SK-N-SH treated with all-trans-retinoic acid at 6 μM for 48 hours (cell line): ENCODE results near the gene NPPA.

Experiments
- ARNTL ChIP-seq: fragments of 450-650 bp; formaldehyde crosslinking; IDR thresholded peaks from 2 replicates; pipeline ENCODE4 v1.5.0; 2020; ENCODE audit warnings: low read depth, mild to moderate bottlenecking, moderate library complexity, borderline replicate concordance
- PATZ1 ChIP-seq: fragments of 250-450 bp; sonication (Bioruptor Pico); IDR thresholded peaks from 2 replicates; pipeline ENCODE4 v1.8.0; 2020; ENCODE audit warnings: mild to moderate bottlenecking, moderate library complexity, borderline replicate concordance
- POU6F1 ChIP-seq: fragments of 250-450 bp; sonication (Bioruptor Pico); IDR thresholded peaks from 2 replicates; pipeline ENCODE4 v1.8.0; 2021; ENCODE audit warnings: low read depth, mild to moderate bottlenecking, moderate library complexity, borderline replicate concordance
- ZFP3 ChIP-seq: fragments of 250-450 bp; sonication (Bioruptor Pico); IDR thresholded peaks from 2 replicates; pipeline ENCODE4 v1.5.0; 2020; ENCODE audit warnings: mild to moderate bottlenecking, moderate library complexity

DNA sequence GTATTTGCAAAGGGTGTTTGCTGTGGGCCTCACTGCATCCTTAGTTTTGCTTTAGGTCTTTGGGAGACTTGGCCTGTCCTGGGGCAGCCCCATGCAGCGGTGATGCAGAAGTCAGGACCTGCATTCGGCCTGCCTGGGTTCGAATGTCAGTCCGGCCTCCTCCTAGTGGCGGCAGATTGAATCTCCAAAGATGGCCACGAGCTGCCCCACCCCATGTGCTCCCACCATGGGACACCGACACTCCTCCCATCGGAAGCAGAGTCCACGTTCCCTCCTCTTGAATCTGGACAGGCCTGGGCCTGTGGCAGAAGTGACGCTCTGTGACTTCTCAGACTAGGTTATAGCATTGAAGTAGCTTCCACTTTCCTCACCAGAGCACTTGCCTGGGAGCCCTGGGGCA is 27.5 kb upstream of the NPPA start:
- TF ChIP-seq ZFP3 (CRISPR knock-in tag) (no peak), PATZ1 (no peak), POU6F1 (CRISPR knock-in tag) (no peak), ARNTL (CRISPR knock-in tag) (no peak)
